GM12865 (cell line): Measurements from ENCODE around the gene RHOG.

ENCODE experiments used
- DNase-seq: peaks from one replicate; pipeline ENCODE4 v3.0.0; 2010; ENCODE audit warnings: low read depth
- H3K4me3 ChIP-seq: 2 replicates; pipeline ENCODE4 v1.5.1; 2011; ENCODE audit warnings: mild to moderate bottlenecking, low read depth, low read length, control low read depth
- TF ChIP-seq, protein P1 (sequence below): IDR thresholded peaks from 2 replicates; pipeline ENCODE4 v1.5.1; 2011; ENCODE audit warnings: low read length, control low read depth, low read depth, inconsistent platforms; ENCODE audit not compliant: insufficient read depth; ENCODE audit errors: missing control alignments

Gene RHOG

DNA sequence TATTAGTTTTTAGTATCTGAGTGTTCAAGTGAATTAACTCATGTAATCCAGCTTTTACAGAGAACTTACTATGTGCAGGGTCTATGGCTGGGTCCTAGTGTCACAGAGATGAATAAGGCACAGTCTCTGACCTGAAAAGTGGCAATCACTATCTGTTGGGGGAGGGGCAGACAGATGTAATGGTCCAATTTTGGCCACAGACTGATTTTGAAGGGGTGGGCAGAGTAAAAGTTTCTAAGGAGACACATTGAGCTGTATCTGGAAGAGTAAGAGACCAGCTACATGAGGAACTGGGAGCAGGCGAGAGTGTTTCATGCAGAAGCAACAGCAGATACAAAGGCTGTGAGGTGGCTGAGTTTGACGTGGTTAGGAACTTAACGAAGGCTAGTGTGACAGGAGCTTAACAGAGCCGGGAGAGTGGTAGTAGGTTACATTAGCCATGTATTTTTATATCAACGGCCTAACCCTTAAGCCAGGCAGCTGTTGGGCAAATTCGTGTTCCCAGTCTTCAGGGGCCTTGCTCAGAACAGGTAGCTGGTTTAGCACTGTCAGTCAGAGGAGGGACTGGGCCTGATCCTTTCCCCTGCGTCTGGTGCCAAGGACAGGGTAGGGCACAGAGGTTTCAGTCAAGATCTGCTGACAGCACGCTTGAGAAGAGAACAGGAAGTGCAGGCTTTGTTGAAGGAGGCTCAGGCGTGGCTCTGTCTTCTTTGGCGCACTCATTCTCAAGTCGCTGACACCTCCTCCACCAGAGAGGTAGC is 13.3 kb upstream of the RHOG start:
- peak overlapping the region; percentile 80 for H3K4me3 ChIP-seq
- TF ChIP-seq, protein P1, sequence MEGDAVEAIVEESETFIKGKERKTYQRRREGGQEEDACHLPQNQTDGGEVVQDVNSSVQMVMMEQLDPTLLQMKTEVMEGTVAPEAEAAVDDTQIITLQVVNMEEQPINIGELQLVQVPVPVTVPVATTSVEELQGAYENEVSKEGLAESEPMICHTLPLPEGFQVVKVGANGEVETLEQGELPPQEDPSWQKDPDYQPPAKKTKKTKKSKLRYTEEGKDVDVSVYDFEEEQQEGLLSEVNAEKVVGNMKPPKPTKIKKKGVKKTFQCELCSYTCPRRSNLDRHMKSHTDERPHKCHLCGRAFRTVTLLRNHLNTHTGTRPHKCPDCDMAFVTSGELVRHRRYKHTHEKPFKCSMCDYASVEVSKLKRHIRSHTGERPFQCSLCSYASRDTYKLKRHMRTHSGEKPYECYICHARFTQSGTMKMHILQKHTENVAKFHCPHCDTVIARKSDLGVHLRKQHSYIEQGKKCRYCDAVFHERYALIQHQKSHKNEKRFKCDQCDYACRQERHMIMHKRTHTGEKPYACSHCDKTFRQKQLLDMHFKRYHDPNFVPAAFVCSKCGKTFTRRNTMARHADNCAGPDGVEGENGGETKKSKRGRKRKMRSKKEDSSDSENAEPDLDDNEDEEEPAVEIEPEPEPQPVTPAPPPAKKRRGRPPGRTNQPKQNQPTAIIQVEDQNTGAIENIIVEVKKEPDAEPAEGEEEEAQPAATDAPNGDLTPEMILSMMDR = no peak
- peak; percentile 92 for DNase-seq

DNA sequence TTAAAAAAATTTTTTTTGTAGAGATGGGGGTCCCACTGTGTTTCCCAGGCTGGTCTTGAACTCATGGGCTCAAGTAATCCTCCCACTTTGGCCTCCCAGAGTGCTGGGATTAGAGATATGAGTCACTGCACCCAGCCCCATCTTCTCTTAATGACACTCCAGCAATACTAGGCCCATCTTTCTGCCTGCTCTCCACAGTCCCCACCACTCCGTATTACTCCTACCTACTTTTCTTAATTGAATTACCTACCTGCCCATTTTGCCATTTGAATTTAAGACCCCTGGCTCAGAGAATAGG is 12.7 kb upstream of the RHOG start:
- TF ChIP-seq, protein P1 = no peak
- no peak for DNase-seq
- peak overlapping the region; percentile 80 for H3K4me3 ChIP-seq

DNA sequence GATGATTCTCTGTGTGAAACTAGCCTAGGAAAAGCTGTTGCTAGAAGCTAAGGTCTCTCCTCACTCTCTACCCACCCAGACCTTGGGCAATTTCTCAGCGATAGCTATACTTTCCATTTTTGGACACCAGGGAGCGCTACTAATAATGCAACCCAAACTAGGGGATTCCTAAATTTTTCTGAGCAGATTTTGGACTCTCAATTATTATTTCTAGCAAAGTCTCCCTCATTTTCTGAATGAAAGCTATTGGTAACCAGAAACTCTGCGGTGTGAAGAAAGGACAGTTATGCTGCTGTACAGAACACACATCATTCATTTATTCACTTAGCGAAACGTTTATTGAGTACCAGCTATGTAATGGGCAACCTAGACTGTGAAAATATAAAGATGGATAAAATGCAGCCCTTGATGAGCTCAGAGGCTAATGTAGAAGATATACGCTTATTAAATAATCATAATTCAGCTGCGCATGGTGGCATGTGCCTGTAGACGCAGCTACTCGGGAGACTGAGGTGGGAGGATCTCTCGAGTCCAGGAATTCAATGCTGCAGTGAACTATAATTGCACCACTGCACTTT is 8.6 kb upstream of the RHOG start:
- DNase-seq = peak; percentile 58
- H3K4me3 ChIP-seq = no peak overlapping the region
- TF ChIP-seq, protein P1 = peak; percentile 62

DNA sequence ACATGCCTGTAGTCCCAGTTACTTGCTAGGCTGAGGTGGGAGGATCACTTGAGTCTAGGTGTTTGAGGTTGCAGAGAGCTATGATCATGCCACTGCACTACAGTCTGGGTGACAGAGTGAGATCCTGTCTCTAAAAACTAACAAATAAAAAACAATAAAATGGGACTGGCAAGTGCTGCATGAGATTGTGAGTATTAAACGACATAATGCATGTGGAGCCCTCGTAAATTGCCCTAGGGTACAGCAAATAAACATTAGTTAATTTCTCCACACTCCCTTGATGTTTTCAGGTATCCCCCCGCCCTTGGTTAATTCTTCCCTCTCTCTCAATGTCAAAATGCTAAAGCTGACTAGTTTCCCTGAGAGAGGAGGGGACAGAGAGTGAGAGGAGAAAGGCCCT is 4.9 kb upstream of the RHOG start:
- no peak for DNase-seq
- H3K4me3 ChIP-seq = no peak overlapping the region
- TF ChIP-seq, protein P1 = no peak

DNA sequence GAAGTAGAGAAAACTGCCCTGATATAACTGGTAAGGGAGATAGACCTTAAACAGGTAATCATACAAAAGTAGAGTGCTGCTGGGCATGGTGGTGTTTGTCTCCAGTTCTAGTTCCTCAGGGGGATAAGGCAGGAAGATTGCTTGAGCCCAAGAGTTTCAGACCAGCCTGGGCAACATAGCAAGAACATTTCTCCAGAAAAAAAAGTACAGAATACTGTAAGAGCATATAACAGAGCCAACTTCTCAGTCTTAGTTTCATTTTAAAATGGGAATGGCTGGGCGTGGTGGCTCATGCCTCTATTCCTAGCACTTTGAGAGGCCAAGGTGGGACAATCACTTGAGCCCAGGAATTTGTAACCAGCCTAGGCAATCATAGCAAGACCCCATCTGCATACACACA is 4.5 kb upstream of the RHOG start:
- TF ChIP-seq, protein P1 = no peak
- no peak overlapping the region for H3K4me3 ChIP-seq
- DNase-seq = no peak

DNA sequence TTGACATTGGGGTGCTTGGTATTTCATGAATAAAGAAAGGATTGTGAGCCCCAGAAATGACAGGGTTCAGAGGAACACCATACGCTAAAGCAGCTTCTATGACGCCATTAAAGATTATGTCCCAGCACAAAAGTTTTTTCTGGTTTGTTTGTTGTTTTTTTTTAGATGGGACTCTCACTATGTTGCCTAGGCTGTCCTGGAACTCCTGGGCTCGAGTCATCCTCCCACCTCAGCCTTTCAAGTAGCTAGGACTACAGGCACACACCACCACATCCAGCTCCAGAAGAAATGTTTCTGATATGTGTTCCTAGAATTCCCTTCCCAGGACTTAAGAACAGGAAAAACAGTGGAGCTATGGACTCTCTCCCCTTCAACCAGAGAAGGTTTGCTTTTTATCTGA is 2.6 kb upstream of the RHOG start:
- TF ChIP-seq, protein P1 = no peak
- H3K4me3 ChIP-seq = no peak overlapping the region
- no peak for DNase-seq
